B cell (primary cell): ENCODE data around the gene TRAF3. TPM values are rescaled to one million over a fixed set of nuclear protein-coding genes. Genes with fewer than 3 reads are reported as not detected.
A peak's percentile ranks its signal among the peaks of the same experiment; 100 is the strongest.

Experiments
- ATAC-seq: fragments of 200-7000 bp; cut with Tn5 transposase; one replicate; pipeline ENCODE4 v1.10.0; 2021; ENCODE audit warnings: low read depth, mild to moderate bottlenecking, moderate number of reproducible peaks, moderate library complexity
- CTCF ChIA-PET: fragments of 350-600 bp; sonication (Branson Sonifier 250); formaldehyde crosslinking; loops from one replicate; lab custom pipeline; 2021; ENCODE audit warnings: antibody characterized with exemption, inconsistent platforms; lab: Charles Lee
- POLR2A ChIA-PET: fragments of 350-600 bp; sonication (Branson Sonifier 250); formaldehyde crosslinking; loops from one replicate; lab custom pipeline; 2021; ENCODE audit warnings: antibody characterized with exemption; lab: Charles Lee
- DNase-seq: peaks from one replicate; pipeline ENCODE4 v3.0.0; 2013
- H2AFZ ChIP-seq: 2 replicates; pipeline ENCODE4 v1.6.1; 2012; ENCODE audit warnings: mild to moderate bottlenecking, low read depth, low read length; ENCODE audit not compliant: insufficient read depth, poor library complexity, severe bottlenecking
- H3K27ac ChIP-seq, 2 donors: 1 replicate in 1 of 2; 2 replicates in 1 of 2; pipeline ENCODE4 v1.5.1; 2012 to 2013; ENCODE audit warnings: low read length in 2 of 2, mild to moderate bottlenecking in 2 of 2, moderate library complexity in 1 of 2
- H3K27me3 ChIP-seq, 4 experiments: fragments of 200-600 bp in 1 of 4; sonication (generic) in 1 of 4; replicated peaks in 1 of 4; 1 replicate in 2 of 4; 2 replicates in 2 of 4; pipeline versions ENCODE4 v1.6.1 to v1.7.0; 2013 to 2016; ENCODE audit warnings: low read length in 3 of 4, mild to moderate bottlenecking in 2 of 4, mixed read lengths in 1 of 4, moderate library complexity in 1 of 4; ENCODE audit not compliant: insufficient read depth in 4 of 4, control insufficient read depth in 3 of 4; ENCODE audit errors: control extremely low read depth in 1 of 4
- H3K36me3 ChIP-seq, 2 experiments: replicated peaks in 1 of 2; 1 replicate in 1 of 2; 2 replicates in 1 of 2; pipeline versions ENCODE4 v1.6.1 to v1.7.1; 2013; ENCODE audit warnings: low read length in 1 of 2; ENCODE audit not compliant: insufficient read depth in 2 of 2, control insufficient read depth in 1 of 2; ENCODE audit errors: control extremely low read depth in 1 of 2, extremely low read depth in 1 of 2
- H3K4me1 ChIP-seq, 2 donors: fragments of 200-600 bp in 1 of 2; sonication (generic) in 1 of 2; 1 replicate in 1 of 2; 2 replicates in 1 of 2; pipeline versions ENCODE4 v1.5.1 to v1.6.1; 2013 to 2017; ENCODE audit warnings: low read length in 2 of 2; ENCODE audit not compliant: control insufficient read depth in 2 of 2, insufficient read depth in 2 of 2
- H3K4me2 ChIP-seq: replicated peaks from 2 replicates; pipeline ENCODE3; 2012; ENCODE audit warnings: mild to moderate bottlenecking, low read depth, low read length; ENCODE audit not compliant: poor library complexity, severe bottlenecking
- H3K4me3 ChIP-seq, 5 experiments: fragments of 200-600 bp in 1 of 5; sonication (generic) in 1 of 5; 1 replicate in 3 of 5; 2 replicates in 2 of 5; pipeline versions ENCODE4 v1.5.1 to v1.7.0; 2011 to 2016; ENCODE audit warnings: low read length in 4 of 5, mild to moderate bottlenecking in 4 of 5, low read depth in 2 of 5, control low read depth in 1 of 5, moderate library complexity in 1 of 5; ENCODE audit not compliant: insufficient read depth in 1 of 5; ENCODE audit errors: control extremely low read depth in 1 of 5, extremely low read depth in 1 of 5
- H3K79me2 ChIP-seq: fragments of 200-600 bp; sonication (generic); one replicate; pipeline ENCODE4 v1.6.0; 2016; ENCODE audit warnings: low read length; ENCODE audit not compliant: control insufficient read depth, insufficient read depth
- H3K9ac ChIP-seq: fragments of 200-600 bp; sonication (generic); 2 replicates; pipeline ENCODE4 v1.6.1; 2017; ENCODE audit warnings: mild to moderate bottlenecking, low read length, moderate library complexity
- H3K9me3 ChIP-seq, 3 donors: one replicate each; pipeline versions ENCODE4 v1.6.1 to v1.7.1; 2013; ENCODE audit warnings: low read length in 2 of 3; ENCODE audit not compliant: control insufficient read depth in 2 of 3, insufficient read depth in 1 of 3; ENCODE audit errors: control extremely low read depth in 1 of 3
- H4K20me1 ChIP-seq: 2 replicates; pipeline ENCODE4 v1.6.0; 2012; ENCODE audit warnings: mild to moderate bottlenecking, low read length; ENCODE audit not compliant: insufficient read depth, control insufficient read depth, poor library complexity, severe bottlenecking
- H3K27ac Mint-ChIP-seq: one replicate; pipeline ENCODE4 v1.8.0; 2021; ENCODE audit warnings: mixed read lengths
- H3K27me3 Mint-ChIP-seq: one replicate; pipeline ENCODE4 v1.8.0; 2021; ENCODE audit warnings: mixed read lengths
- H3K4me1 Mint-ChIP-seq: one replicate; pipeline ENCODE4 v1.8.0; 2021; ENCODE audit warnings: mixed read lengths
- H3K4me3 Mint-ChIP-seq: one replicate; pipeline ENCODE4 v1.8.0; 2021; ENCODE audit warnings: mixed read lengths
- H3K9me3 Mint-ChIP-seq: one replicate; pipeline ENCODE4 v1.8.0; 2022; ENCODE audit warnings: mixed read lengths; ENCODE audit not compliant: insufficient read depth
- EZH2 ChIP-seq: IDR thresholded peaks from 2 replicates; pipeline ENCODE4 v1.6.1; 2012; ENCODE audit warnings: borderline replicate concordance, low read depth, mild to moderate bottlenecking, moderate library complexity, low read length; ENCODE audit not compliant: insufficient read depth, poor library complexity, severe bottlenecking
- WGBS: methylation state at CpG from one replicate; pipeline ENCODE4 v1.1.5; 2013; ENCODE audit warnings: missing lambda C conversion rate; ENCODE audit not compliant: insufficient coverage; 5-methylcytosine and 5-hydroxymethylcytosine counted together
- intact Hi-C: fragments of 100-400 bp; cut with micrococcal nuclease; formaldehyde crosslinking; loops from one replicate; pipeline ENCODE4 v1.10.0; 2022
- polyA plus RNA-seq: library from polyadenylated mRNA; depleted of rRNA; stranded (reverse); fragments of >200 nt; gene quantifications from 2 replicates; pipeline ENCODE4 v1.2.3, GENCODE V29; 2012
- total RNA-seq, 2 donors: library from RNA; stranded (reverse); fragments of 120-200 nt in 1 of 2; gene quantifications; 1 replicate in 1 of 2; 2 replicates in 1 of 2; pipeline versions ENCODE4 v1.2.3 to v1.2.4, GENCODE V29; 2013 to 2022
- TF ChIP-seq, protein P1 (sequence below): fragments of 200-600 bp; IDR thresholded peaks from one replicate; pipeline ENCODE4 v1.8.0; 2022; ENCODE audit warnings: antibody characterized with exemption, mild to moderate bottlenecking

TRAF3 gene
- total and polyA plus RNA-seq, 2 donors (not counting 1 experiment from before 2014, with no cell fraction given), result 42.8 to 89.8 TPM

DNA sequence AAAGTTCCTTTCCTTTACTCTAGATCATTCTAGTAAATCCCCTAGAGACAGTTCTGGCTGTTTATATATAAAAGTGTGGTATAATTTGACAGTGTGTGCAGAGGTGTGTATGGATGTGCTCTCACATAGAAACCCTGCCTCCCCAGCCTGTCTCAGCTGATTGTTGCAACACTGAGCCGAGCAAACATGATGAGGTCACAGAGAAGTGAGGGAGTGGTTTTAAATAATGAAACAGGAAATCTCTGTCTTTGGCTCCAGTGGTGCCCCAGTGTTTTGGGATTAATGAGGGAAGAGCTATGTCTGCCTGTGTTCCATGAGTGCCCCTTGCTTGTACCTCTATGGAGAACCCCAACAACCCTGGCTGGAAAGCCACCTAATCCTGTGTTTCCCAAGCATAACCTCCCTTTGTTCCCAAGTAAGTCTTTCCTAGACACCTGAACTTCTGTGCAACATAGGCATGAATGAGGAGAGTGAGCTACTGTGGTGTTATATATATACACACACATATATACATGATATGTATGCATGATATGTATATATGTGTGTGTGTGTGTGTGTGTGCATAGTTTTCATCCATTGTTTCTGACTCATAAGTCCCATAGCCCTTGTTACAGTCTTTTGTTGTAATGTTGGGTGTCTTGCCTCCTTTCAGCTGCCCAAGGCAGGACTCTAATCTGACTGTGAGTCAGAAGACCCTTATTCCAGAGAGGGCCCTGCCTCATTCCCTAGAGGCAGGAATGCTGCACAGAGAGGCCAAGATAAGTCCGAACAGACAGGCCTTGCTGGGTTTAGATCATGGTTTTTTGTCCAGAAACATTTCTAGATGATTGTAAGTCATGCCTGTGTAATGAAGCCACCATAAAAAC is 18.0 kb downstream of the TRAF3 start:
- ChIA-PET POLR2A (interaction anchor here (0.5 to 0.6 kb wide), 2 partner anchors 8 to 16 kb away, joined by 4 to 7 read pairs; no protein-coding TSS in a partner anchor), CTCF (interaction anchor here (0.7 to 1.2 kb wide), 3 partner anchors 12 to 101 kb away, joined by 3 read pairs; no protein-coding TSS in a partner anchor)
- WGBS, result 0% methylated on average over 1 of the region's 2 CpGs
- H3K9me3 ChIP-seq, result peaks cover 0 to 26% (median 10%) of the 10 kb centered on the region in 3 donors
- H3K79me2 ChIP-seq, result peaks cover 100% of the 10 kb centered on the region
- TF ChIP-seq EZH2, result no peak
- TF ChIP-seq, protein P1, sequence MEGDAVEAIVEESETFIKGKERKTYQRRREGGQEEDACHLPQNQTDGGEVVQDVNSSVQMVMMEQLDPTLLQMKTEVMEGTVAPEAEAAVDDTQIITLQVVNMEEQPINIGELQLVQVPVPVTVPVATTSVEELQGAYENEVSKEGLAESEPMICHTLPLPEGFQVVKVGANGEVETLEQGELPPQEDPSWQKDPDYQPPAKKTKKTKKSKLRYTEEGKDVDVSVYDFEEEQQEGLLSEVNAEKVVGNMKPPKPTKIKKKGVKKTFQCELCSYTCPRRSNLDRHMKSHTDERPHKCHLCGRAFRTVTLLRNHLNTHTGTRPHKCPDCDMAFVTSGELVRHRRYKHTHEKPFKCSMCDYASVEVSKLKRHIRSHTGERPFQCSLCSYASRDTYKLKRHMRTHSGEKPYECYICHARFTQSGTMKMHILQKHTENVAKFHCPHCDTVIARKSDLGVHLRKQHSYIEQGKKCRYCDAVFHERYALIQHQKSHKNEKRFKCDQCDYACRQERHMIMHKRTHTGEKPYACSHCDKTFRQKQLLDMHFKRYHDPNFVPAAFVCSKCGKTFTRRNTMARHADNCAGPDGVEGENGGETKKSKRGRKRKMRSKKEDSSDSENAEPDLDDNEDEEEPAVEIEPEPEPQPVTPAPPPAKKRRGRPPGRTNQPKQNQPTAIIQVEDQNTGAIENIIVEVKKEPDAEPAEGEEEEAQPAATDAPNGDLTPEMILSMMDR, result no peak
- peaks cover 0 to 17% of the 10 kb centered on the region in 2 experiments for H3K36me3 ChIP-seq
- Mint-ChIP-seq H3K27me3 (no peaks in the 10 kb centered on the region), H3K9me3 (no peaks in the 10 kb centered on the region), H3K4me3 (peak overlapping the region; percentile 56), H3K4me1 (peaks cover 79% of the 10 kb centered on the region), H3K27ac (peak overlapping the region; percentile 86)
- H4K20me1 ChIP-seq, result peaks cover 87% of the 10 kb centered on the region
- H3K27me3 ChIP-seq, result no peaks in the 10 kb centered on the region
- H3K4me3 ChIP-seq, result no peak overlapping the region
- H2AFZ ChIP-seq, result no peak overlapping the region
- DNase-seq (peak; percentile 64), ATAC-seq (peak; percentile 73)
- peak overlapping the region; percentile 48 to 50 for H3K27ac ChIP-seq
- H3K4me2 ChIP-seq, result peak overlapping the region; percentile 31
- no peak overlapping the region for H3K9ac ChIP-seq
- intact Hi-C loops, result loop anchor here (1.0 kb wide), 1 partner anchor 24 kb away; no protein-coding TSS in a partner anchor
- peaks cover 53 to 54% of the 10 kb centered on the region in 2 donors for H3K4me1 ChIP-seq
